Measurements from ENCODE around the gene MAPK11.

DNA sequence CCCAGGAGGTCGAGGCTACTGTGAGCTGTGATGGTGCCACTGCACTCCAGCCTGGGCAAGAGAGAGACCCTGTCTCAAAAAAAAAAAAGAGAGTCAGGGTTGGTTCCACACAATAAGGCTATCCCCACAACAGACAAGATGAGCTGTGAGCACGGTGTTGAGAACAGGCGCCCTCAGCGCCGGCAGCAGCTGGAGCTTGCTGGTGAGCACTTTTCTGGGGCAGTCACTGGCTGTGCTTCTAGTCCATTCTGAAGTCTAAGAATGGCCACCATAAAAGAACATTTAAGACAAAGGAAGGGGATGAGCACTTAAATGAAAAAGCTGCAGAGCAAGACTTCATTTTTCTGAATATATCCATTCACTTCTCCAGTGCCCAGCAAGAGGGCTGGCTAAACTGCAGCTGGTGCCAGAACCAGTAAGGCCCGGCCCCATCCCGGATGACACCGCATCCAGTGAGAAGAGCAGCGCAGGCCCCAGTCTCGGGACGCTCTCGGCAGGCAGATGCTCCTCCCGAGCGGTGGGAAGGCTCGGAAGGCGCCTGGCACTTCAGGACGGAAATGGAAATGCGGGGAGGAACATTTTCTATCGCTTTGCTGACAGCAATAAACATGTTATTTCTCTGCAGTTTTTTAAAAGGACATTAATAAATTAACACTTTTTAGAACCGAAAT lies 37.6 kb downstream of the MAPK11 start:
- TF ChIP-seq POLR2A (IDR thresholded peaks at IDR 0.05) (no peak), CTCF (IDR thresholded peaks at IDR 0.05) (no peak)

Data from right lobe of liver (tissue), 4 donors.